Stimulated activated naive CD8-positive, alpha-beta T cell treated with anti-CD3 and anti-CD28 coated beads, Interleukin-15, Interleukin-2, amounts not matched to agents 100 ng/mL and 50 ng/mL, for 24 hours (primary cell): ENCODE data around the gene TRAF5.
"Not testable (repeated sequence)": the region's sequence is repeated elsewhere in the genome, so short reads cannot be mapped to it uniquely, and the experiment has no call there.

Source experiments
- H3K27ac Mint-ChIP-seq: one replicate; pipeline ENCODE4 v1.8.0; 2021; ENCODE audit warnings: mild to moderate bottlenecking, mixed read lengths
- H3K27me3 Mint-ChIP-seq: one replicate; pipeline ENCODE4 v1.8.0; 2021; ENCODE audit warnings: mixed read lengths
- H3K36me3 Mint-ChIP-seq: one replicate; pipeline ENCODE4 v1.8.0; 2021; ENCODE audit warnings: low read depth, mixed read lengths
- H3K4me1 Mint-ChIP-seq: one replicate; pipeline ENCODE4 v1.8.0; 2021; ENCODE audit warnings: low read depth, mixed read lengths
- H3K4me3 Mint-ChIP-seq: one replicate; pipeline ENCODE4 v1.8.0; 2021; ENCODE audit warnings: mild to moderate bottlenecking, mixed read lengths
- H3K9me3 Mint-ChIP-seq: one replicate; pipeline ENCODE4 v1.8.0; 2021; ENCODE audit warnings: mixed read lengths

The TRAF5 gene

DNA sequence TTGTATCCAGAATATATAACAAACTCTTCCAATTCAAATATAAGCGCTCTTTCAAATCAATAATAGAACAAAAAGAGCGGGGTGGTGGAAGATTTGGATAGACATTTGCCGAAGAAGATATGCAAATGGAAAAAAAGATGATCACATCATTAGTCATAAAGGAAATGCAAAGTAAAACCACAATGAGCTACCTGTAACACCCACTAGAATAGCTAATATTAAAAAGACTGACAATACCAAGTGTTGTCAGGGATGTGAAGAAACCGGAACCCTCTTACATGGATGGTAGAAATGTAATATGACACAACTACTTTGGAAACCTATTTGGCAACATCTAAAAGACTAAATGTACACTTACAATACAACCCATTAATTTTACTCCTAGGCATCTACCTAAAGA lies 5.7 kb upstream of the TRAF5 start:
- Mint-ChIP-seq H3K27me3 (no peaks in the 10 kb centered on the region), H3K9me3 (no peaks in the 10 kb centered on the region), H3K27ac (peak overlapping the region; percentile 72)

DNA sequence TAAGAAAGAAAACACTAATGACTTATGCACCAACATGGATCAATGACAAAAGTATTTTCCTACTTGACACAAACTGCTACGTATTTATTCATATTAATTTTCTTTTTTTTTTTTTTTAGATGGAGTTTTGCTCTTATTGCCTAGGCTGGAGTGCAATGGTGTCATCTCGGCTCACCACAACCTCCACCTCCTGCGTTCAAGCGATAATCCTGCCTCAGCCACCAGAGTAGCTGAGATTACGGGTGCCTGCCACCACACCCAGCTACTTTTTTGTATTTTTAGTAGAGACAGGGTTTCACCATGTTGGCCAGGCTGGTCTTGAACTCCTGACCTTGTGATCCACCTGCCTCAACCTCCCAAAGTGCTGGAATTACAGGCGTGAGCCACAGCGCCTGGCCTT lies 5.0 kb upstream of the TRAF5 start:
- peaks cover 67% of the 10 kb centered on the region for H3K4me1 Mint-ChIP-seq
- H3K9me3 Mint-ChIP-seq, H3K36me3 Mint-ChIP-seq, H3K4me3 Mint-ChIP-seq, H3K27me3 Mint-ChIP-seq, H3K27ac Mint-ChIP-seq: not testable (repeated sequence)

More for the DNA sequence above, 5.7 kb upstream of the TRAF5 start:
- H3K4me1 Mint-ChIP-seq: peaks cover 62% of the 10 kb centered on the region
- H3K4me3 Mint-ChIP-seq: no peak overlapping the region
- H3K36me3 Mint-ChIP-seq: no peaks in the 10 kb centered on the region

DNA sequence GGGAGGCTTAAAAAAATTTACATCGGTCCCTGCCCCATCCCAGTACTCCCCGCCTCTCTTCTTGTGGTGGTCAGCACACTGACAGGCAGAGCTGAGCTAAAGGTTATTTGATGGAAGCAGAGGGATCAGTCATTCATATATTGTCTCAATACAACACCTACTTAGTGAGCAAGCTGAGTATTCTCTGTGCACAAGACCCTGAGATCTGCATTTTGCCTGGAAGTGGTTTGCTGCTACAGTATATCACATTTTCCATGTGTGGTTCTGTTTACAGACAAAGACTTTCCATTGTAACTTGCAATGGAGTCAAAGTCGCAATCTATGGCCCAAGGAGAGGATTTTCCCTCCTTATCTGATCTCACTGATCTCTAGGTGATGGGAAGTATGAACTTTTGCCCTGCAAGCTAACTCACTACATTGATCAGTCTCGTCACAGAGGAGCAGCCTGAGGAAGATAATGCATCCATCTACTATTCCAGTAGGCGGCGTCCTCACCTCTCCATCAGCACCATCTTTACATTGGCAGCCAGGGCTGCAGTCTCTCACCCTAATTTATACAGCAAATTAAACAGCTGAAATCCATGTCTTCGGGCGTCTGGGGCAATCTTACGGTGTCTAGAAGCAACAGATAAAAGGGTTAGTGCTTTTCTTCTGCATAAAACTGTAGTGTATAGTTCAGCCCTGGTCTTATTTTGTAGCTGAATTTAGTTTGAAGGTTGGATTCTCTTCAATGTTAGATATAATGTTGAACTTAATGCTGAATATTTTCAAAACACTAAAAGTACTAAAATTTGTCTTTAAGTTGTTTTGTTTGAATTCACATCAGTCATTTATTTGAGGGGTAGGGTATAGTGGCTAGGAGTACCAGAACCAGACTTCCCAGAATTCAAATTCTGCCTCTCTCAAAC lies 3.2 kb upstream of the TRAF5 start:
- Mint-ChIP-seq H3K4me3 (no peak overlapping the region), H3K4me1 (peaks cover 76% of the 10 kb centered on the region), H3K27me3 (no peaks in the 10 kb centered on the region), H3K27ac (peak overlapping the region; percentile 46), H3K9me3 (no peaks in the 10 kb centered on the region), H3K36me3 (peaks cover 5% of the 10 kb centered on the region)

DNA sequence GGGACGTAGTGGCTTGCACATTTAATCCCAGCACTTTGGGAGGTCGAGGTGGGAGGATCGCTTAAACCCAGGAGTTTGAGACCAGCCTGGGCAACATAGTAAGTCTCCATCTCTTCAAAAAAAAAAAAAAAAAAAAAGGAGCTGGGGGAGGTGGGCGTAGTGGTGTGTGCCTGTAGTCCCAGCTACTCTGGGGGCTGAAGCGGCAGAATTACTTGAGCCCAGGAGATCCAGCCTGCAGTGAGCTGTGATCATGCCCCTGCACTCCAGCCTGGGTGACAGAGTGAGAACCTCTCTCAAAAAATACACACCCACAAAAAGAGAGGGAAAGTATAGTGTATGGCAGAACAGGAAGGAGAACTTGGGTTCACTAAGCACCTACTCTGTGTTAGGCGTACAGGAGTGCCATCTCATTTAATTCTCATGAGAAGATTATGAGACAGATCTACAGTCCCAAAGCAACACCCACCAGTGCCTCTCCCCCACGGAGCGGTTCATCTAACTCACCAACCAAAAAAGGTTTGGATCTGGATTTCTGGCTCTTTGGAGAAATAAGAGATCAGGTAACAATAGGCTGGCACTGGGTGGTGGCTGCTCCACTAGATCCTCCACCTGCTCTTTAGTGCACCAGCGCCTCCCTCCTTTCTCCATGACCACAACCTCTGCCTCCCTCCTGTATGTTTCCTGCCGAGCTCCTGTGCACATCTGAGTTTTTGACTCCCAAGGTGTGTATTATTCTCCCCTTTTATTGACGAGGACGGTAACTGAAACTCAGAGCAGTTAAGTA lies 1.4 kb upstream of the TRAF5 start:
- H3K27ac Mint-ChIP-seq: peak overlapping the region; percentile 73

DNA sequence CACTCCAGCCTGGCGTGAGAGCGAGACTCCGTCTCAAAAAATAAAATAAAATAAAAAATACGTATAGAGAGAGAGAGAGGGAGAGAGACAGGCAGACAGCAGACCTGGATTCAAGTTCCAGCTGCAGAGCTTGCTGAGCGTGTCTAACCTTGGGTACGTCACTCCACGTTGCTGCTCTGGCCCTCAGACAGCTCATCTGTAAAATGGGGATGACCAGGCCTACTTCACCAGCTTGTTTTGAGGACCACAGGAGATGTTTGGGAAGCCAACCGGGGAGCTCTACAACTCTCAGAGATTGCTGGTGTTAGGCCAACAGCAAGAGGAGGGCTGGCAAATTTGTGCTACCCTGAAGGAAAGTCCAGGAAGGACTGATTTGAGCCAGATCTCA lies 499 bp upstream of the TRAF5 start:
- Mint-ChIP-seq H3K4me1 (peaks cover 84% of the 10 kb centered on the region), H3K27ac (peak overlapping the region; percentile 96), H3K27me3 (no peaks in the 10 kb centered on the region), H3K4me3 (peak overlapping the region; percentile 90), H3K36me3 (peaks cover 21% of the 10 kb centered on the region), H3K9me3 (no peaks in the 10 kb centered on the region)

More for the DNA sequence above, 1.4 kb upstream of the TRAF5 start:
- Mint-ChIP-seq H3K27me3 (no peaks in the 10 kb centered on the region), H3K9me3 (no peaks in the 10 kb centered on the region), H3K4me3 (peak overlapping the region; percentile 90), H3K36me3 (peaks cover 11% of the 10 kb centered on the region), H3K4me1 (peaks cover 82% of the 10 kb centered on the region)

DNA sequence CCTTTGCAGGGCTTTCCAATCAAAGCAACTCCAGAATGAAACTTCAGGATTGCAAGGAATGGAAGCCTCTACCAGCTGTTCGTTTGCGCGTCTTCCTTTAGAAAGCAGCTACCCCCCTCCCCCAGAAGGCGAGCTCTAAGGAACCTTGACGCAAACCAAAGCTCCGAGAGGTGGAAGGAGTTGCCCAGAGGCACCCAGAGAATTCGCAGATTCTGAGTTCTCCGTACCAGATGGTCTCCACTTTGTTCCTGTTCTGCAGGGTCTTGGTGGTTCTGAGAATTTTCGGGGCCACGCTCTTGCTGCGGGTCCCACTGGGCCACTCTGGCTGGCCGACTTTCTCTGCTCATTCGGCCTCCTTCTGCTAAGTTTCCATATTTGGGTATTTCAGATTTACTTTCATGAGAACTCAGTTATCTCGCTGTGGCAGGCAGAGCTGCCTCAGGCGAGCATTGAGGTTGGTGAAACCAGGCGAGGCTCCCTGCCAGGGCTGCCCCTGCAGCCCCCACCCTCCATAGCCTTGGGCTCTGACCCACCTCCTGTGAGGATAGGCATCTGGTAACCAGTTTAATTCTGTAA lies 801 bp downstream of the TRAF5 start:
- H3K36me3 Mint-ChIP-seq: peaks cover 23% of the 10 kb centered on the region
- H3K4me1 Mint-ChIP-seq: peaks cover 84% of the 10 kb centered on the region
- no peaks in the 10 kb centered on the region for H3K9me3 Mint-ChIP-seq
- peak overlapping the region; percentile 82 for H3K4me3 Mint-ChIP-seq
- H3K27ac Mint-ChIP-seq: peak overlapping the region; percentile 94
- no peaks in the 10 kb centered on the region for H3K27me3 Mint-ChIP-seq

DNA sequence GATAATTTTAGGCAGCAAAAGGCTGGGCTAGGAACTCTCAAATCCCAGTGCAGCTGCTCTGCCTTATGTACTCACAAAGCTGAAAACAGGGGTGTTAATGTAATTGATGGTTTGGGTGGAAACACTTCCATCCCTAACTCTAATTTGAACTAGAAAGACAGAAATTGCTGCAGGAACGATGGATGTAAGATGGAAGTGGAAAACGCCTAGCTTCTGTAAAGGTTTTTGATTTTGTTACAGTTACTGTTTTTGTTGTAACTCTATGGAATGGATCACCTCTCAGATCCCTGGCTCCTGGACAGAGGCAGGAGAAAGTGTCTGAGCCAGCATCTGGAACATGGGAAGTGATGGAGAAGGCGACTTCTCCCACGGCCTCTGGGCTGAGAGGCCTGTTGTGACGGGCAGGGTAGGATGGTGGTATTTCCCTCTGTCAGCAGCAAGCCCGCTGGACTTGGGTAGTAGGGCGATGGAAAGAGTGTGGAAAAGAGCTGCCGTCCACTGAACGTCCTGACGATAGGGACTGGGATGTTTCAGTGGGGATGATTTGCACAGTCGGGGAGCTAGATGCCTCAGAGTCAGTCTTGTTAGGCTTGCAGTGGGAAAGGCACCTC lies 1.6 kb downstream of the TRAF5 start:
- H3K27me3 Mint-ChIP-seq: no peaks in the 10 kb centered on the region

DNA sequence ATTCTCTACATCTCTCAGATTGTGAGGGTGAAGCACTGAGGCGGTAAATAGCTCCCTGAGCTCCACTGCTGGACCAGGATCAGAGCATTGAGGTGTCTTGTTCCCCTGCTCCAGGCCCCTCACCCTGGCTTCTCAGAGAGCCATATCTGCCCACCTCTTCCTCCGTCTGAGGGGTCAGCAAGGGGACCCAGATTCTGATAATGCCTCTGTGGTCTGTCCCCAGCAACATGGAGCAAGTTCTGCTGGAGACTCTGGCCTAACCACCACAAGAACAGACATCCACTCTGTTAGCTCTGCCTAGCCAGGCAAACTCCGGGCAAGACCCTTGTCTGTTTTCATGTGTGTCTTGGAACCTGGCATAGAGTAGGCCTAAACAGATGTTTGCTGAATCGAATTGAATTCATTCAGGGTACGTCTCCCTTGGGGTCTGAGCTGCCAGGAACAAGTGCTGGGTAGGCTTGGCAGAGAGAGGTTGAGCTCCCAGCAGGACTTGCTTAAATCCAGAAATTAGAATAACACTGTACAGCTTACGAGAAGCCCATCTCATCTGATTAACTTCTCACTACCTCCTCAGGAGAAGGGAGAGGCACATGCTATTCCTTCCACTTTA lies 2.3 kb downstream of the TRAF5 start:
- Mint-ChIP-seq H3K36me3 (peaks cover 28% of the 10 kb centered on the region), H3K9me3 (no peaks in the 10 kb centered on the region), H3K27ac (peak overlapping the region; percentile 60), H3K27me3 (no peaks in the 10 kb centered on the region), H3K4me3 (peak overlapping the region; percentile 82), H3K4me1 (peaks cover 82% of the 10 kb centered on the region)

More for the DNA sequence above, 1.6 kb downstream of the TRAF5 start:
- peak overlapping the region; percentile 82 for H3K4me3 Mint-ChIP-seq
- H3K9me3 Mint-ChIP-seq: no peaks in the 10 kb centered on the region
- peaks cover 84% of the 10 kb centered on the region for H3K4me1 Mint-ChIP-seq
- H3K36me3 Mint-ChIP-seq: peaks cover 23% of the 10 kb centered on the region
- H3K27ac Mint-ChIP-seq: peak overlapping the region; percentile 94

DNA sequence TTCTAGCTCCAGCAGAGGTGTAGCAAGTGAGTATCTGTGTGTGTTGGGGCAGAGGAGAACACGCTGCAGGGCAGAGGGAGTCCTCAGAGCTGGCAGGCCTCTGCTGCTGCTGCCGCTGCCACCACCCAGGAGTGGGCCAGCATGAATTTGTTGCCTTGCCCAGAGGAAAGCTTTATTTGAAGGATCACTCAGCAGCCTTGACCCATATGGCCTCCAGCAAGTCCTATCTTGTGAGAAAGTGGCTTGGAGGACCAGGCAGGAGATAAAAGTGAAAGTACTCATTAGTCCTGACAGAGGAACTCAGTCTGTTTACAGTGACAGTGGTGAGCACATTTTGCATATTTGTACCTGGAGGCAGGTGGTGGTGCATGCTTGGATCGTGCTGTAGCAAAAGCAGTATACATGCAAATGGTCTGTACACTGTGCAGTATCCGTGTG lies 3.1 kb downstream of the TRAF5 start:
- Mint-ChIP-seq H3K4me3 (peak overlapping the region; percentile 82), H3K27me3 (no peaks in the 10 kb centered on the region), H3K27ac (peak overlapping the region; percentile 60), H3K9me3 (no peaks in the 10 kb centered on the region), H3K4me1 (peaks cover 86% of the 10 kb centered on the region), H3K36me3 (peaks cover 31% of the 10 kb centered on the region)

DNA sequence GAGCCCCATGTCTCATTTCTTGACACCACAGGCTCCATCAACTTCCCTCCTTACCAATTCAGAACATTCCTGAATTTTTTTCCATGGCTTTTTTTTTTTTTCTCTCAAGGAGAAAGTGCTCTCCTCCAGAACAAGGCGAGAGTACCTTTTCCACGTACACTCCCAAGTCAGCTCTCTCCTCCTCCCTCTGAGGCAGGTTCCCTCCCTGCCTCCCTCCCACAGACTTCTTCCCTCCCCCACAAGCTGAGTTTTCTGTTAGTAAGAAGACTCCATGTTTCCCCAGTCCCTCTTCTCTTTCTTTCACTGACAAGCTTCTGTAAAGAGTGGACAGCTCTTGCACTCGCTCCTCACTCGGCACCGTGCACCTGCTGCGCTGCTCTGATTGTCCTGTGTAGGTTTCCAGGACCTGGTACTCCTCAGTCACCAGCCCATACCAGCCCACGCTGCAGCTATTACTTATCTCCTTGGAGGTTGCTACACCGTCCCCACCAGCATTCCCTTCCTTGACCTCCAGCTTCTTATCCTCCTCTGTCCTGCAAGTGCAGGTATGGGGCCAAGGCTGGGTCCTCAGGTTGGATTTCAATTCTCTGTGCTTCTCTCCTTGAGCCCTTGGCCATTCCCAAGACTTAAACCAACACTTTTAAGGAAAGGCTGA lies 3.8 kb downstream of the TRAF5 start:
- Mint-ChIP-seq H3K36me3 (peaks cover 37% of the 10 kb centered on the region), H3K4me1 (peaks cover 86% of the 10 kb centered on the region), H3K9me3 (no peaks in the 10 kb centered on the region), H3K27ac (peak overlapping the region; percentile 60), H3K4me3 (peak overlapping the region; percentile 82), H3K27me3 (no peaks in the 10 kb centered on the region)

DNA sequence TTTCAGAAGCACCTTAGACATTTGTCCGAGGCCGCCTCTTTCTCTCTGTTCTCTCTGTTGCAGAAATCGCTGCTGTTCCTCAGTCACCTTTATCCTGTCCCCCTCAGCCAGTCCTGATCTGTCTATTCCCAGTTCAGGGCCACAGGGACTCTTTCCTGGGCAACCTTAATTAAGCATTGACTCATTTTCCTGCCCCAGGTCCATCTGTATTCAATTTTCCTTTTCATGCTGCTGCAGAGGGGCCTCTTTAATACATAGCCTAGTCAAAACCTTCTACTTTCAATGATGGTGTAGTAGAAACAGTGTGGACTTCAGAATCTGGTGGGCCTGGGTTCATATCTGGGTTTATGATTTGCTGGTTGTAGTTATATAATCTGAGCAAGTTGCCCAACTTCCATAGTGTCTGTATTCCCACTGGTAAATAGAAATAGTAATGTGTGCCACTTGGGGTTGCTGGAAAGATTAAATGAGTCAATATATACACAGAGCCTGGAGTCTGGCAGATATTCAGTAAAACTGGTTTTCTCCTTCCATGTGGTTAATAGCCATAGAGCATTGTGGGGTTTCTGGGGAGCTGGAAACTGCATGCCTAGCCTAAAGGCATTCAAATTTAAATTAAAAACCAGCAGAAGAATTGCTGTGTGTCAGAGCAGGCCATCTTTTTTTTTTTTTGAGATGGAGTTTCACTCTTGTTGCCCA lies 4.5 kb downstream of the TRAF5 start:
- H3K36me3 Mint-ChIP-seq: peaks cover 38% of the 10 kb centered on the region
- peak overlapping the region; percentile 60 for H3K27ac Mint-ChIP-seq
- no peaks in the 10 kb centered on the region for H3K9me3 Mint-ChIP-seq

DNA sequence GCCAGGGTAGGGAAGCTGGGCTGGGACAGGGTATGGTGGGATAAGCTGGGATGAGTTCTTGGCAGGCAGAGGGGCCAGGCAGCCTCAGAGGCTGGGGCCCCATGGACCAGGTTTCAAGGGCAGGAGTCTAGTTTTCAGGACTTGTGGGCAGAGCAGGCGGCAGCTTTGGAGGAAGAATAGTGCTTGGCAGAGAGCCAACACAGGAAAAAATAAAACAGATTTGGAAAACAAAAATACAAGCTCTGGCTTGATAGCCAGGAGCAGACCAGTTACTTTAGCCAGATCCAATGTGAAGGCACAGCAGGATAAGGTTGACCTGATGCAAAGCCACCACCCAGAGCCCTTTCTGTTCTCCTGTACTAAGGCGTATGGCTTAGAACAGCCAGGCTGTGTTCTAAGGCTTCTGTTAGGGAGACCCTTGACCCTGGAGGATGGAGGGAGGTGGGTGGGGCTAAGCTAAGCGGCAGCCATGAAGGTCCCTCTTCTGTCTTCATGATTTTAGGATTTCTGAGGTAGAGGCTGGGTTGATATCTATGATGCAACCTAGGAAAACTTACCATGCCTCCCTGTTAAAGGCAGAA lies 5.5 kb downstream of the TRAF5 start:
- H3K4me1 Mint-ChIP-seq: peaks cover 94% of the 10 kb centered on the region
- H3K27ac Mint-ChIP-seq: peak overlapping the region; percentile 19
- no peak overlapping the region for H3K4me3 Mint-ChIP-seq
- peaks cover 42% of the 10 kb centered on the region for H3K36me3 Mint-ChIP-seq
- H3K27me3 Mint-ChIP-seq: no peaks in the 10 kb centered on the region
- no peaks in the 10 kb centered on the region for H3K9me3 Mint-ChIP-seq

More for the DNA sequence above, 4.5 kb downstream of the TRAF5 start:
- Mint-ChIP-seq H3K4me3 (peak overlapping the region; percentile 82), H3K27me3 (no peaks in the 10 kb centered on the region), H3K4me1 (peaks cover 87% of the 10 kb centered on the region)

DNA sequence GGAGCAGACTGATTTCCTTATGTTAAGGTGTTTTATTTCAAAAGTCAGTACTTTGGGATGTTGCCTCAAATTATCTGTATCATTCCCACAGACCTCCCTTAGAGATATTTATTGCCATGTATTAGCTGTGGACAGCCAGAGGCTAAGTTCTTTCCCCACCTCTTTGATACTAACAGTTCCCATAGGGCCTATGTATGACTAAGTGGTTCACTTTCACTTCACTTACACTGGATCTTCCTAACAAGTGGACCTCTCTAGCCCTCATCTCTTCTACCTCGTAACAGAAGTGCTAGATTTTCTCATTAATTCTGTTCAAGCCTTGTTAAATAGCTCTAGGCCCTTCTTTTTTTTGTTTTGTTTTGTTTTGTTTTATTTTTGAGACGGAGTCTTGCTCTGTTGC lies 6.2 kb downstream of the TRAF5 start:
- Mint-ChIP-seq H3K27me3 (no peaks in the 10 kb centered on the region), H3K4me3 (no peak overlapping the region), H3K27ac (peak overlapping the region; percentile 5), H3K36me3 (peaks cover 48% of the 10 kb centered on the region), H3K9me3 (no peaks in the 10 kb centered on the region), H3K4me1 (peaks cover 98% of the 10 kb centered on the region)
